Brain microvascular endothelial cell (primary cell): Measurements from ENCODE around the gene SLC25A48.

Experiments
- DNase-seq: peaks from one replicate; pipeline ENCODE4 v3.0.0-alpha.2; 2020
- H3K27ac ChIP-seq: fragments of 250-450 bp; sonication (Bioruptor Pico); 2 replicates; pipeline ENCODE4 v1.5.1; 2020; ENCODE audit warnings: mild to moderate bottlenecking, moderate library complexity
- H3K27me3 ChIP-seq: fragments of 250-450 bp; sonication (Bioruptor Pico); replicated peaks from 2 replicates; pipeline ENCODE4 v1.5.1; 2020; ENCODE audit warnings: mild to moderate bottlenecking
- H3K36me3 ChIP-seq: fragments of 250-450 bp; sonication (Bioruptor Pico); replicated peaks from 2 replicates; pipeline ENCODE4 v1.5.1; 2020; ENCODE audit warnings: mild to moderate bottlenecking
- H3K4me3 ChIP-seq: 2 replicates; pipeline ENCODE4 v1.5.1; 2011; ENCODE audit warnings: low read depth, mild to moderate bottlenecking, control low read depth, low read length, moderate library complexity
- in situ Hi-C: cut with HindIII; loops from 2 replicates; pipeline ENCODE4 v1.10.0; 2017; ENCODE audit warnings: low sequenced_read_pairs, low pct_ligation_motif_present
- TF ChIP-seq, protein P1 (sequence below): IDR thresholded peaks from 2 replicates; pipeline ENCODE4 v1.5.1; 2011; ENCODE audit warnings: low read depth, mild to moderate bottlenecking, moderate library complexity, low read length, control low read depth, inconsistent platforms; ENCODE audit errors: missing control alignments

The SLC25A48 gene

DNA sequence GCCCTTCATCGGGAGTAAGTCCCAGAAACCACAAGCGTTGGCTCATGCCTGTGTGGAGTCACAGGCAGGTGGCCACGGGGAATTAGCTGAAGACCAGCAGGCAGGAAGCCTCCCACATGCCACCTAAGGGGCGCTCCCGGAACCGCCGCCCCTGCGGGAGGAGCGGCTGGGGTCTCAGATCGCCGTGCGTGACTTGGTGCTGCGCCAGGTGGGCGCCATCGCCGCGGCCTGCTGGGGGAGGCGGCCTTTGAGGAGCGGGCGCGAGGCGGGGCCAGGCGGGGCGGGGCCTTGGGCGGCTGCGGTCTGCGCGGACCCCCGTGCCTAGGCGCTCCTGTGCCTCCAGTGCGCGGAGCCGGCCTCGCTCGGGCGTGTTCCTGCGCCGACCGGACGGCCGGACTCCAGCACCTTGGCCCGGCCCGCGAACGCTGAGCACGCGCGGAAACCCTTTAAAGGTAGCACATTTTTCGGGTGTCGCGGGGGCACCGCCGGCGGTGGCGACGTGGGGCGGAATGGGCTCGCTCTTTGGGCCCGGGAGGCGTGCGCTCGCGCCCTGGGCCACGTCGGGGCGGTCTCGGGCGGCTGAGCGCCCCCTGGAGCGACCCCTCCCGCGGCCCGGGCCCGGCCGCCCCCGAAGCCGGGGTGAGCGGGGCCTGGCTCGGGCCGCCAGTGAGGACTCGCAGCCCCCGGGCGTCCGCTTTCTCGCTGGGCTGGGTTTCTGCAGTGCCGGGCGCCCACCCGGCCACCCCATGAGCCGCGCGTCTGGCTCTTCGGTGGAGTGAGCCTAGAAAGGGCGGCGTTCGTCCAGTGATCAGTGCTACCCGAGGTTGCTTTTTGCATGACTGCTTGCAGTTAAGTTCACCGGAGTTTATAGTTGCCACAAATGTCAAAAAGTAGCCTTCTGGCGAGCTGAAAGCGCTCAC lies 95.8 kb downstream of the SLC25A48 start:
- no peak for DNase-seq
- TF ChIP-seq, protein P1, sequence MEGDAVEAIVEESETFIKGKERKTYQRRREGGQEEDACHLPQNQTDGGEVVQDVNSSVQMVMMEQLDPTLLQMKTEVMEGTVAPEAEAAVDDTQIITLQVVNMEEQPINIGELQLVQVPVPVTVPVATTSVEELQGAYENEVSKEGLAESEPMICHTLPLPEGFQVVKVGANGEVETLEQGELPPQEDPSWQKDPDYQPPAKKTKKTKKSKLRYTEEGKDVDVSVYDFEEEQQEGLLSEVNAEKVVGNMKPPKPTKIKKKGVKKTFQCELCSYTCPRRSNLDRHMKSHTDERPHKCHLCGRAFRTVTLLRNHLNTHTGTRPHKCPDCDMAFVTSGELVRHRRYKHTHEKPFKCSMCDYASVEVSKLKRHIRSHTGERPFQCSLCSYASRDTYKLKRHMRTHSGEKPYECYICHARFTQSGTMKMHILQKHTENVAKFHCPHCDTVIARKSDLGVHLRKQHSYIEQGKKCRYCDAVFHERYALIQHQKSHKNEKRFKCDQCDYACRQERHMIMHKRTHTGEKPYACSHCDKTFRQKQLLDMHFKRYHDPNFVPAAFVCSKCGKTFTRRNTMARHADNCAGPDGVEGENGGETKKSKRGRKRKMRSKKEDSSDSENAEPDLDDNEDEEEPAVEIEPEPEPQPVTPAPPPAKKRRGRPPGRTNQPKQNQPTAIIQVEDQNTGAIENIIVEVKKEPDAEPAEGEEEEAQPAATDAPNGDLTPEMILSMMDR: peak; percentile 10
- in situ Hi-C loops: no loop called here
- H3K27me3 ChIP-seq: peaks cover 49% of the 10 kb centered on the region
- H3K27ac ChIP-seq: no peak overlapping the region
- peak overlapping the region; percentile 35 for H3K4me3 ChIP-seq
- no peaks in the 10 kb centered on the region for H3K36me3 ChIP-seq

DNA sequence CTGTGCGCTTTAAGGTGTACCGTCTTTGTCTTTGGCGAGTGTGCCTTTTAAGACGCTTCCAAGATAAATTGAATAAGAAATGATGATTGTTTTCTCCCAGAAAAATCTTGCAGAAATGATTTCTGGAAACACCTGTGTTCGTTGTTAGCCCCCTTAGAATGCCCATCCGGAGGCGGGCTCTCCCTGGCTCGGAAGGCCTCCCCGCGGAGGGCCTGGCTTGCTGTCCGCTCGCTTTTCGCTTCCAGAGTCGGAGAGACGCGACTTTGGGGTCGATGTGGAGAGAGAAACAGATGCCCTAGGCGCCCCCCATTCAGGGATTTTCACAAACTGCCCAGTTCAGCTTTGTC lies 96.5 kb downstream of the SLC25A48 start:
- in situ Hi-C loops: no loop called here
- H3K27me3 ChIP-seq: peaks cover 49% of the 10 kb centered on the region

DNA sequence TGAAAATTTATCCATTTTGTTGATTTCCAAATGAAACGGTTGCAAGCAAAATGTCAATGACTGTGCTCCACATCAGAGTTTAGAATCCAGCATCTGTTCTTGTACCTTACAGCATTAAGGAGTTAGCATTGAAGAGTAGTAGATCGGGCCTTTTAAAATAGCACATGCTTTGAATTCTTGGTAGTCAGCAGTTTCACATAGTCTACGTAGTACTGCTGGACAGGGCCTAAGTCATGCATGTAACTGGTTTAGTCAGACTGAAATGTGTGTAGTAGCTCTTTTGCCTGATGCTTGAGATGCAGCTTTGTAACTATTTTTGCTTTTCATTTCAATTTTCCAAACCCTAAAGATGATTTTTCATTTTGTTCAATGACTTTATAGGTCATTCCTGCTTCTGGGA lies 100.5 kb downstream of the SLC25A48 start:
- Histone ChIP-seq H3K27ac (no peak overlapping the region), H3K27me3 (peaks cover 29% of the 10 kb centered on the region), H3K36me3 (no peaks in the 10 kb centered on the region), H3K4me3 (no peak overlapping the region)
- in situ Hi-C loops: no loop called here
- peak; percentile 7 for DNase-seq
- TF ChIP-seq, protein P1: no peak

More for the DNA sequence above, 96.5 kb downstream of the SLC25A48 start:
- TF ChIP-seq, protein P1: no peak
- no peak for DNase-seq
- H3K27ac ChIP-seq: no peak overlapping the region
- H3K4me3 ChIP-seq: no peak overlapping the region
- H3K36me3 ChIP-seq: no peaks in the 10 kb centered on the region

DNA sequence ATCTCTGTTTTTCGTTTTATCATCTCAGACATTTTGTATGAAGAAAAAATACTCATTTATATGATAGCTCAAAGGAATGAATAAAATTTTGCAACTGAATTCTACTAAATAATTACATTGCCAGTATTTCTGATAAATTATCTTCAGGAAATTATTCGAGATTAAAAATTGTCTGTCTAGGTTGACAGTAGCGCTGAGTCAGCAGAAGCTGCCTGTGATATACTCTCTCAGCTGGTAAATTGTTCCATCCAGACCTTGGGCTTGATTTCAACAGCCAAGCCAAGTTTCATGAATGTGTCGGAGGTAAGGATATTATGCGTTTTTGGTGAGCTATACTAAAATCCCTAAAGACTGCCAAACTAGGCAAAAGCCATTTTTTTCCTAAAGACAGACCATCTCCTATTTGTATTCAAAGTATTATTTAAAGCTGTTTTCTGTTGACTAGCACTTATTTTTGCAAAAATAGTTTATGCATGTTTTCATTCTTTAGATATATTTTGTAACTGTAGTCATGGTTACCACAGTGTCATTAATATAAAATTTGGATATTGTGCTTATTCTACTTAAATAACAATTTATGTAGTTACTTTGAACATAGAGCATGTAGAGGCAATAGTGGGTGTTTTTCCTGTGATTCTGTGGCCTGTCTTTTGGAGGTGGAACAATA lies 102.9 kb downstream of the SLC25A48 start:
- no peak overlapping the region for H3K4me3 ChIP-seq
- H3K36me3 ChIP-seq: no peaks in the 10 kb centered on the region
- DNase-seq: no peak
- peaks cover 5% of the 10 kb centered on the region for H3K27me3 ChIP-seq
- in situ Hi-C loops: no loop called here
- TF ChIP-seq, protein P1: no peak
- no peak overlapping the region for H3K27ac ChIP-seq
